Measurements from ENCODE around the gene PLEKHA7.

Gene PLEKHA7

GRCh38 chr11:16738193-16738946, 275.8 kb downstream of the PLEKHA7 start, which contains the start of gene C11orf58:
Gene C11orf58 (plus strand): TSS chr11:16738647. CDS start chr11:16738779, 132 bp downstream.
- DNase-seq (ENCODE audit: low read depth) = peak; percentile 92

GRCh38 chr11:16737818-16738192, 276.4 kb downstream of the PLEKHA7 start:
- no peak for DNase-seq (ENCODE audit: low read depth)
